GM19023 (cell line): Measurements from ENCODE around the gene SLC8A2.
"Not testable (repeated sequence)": the region's sequence is repeated elsewhere in the genome, so short reads cannot be mapped to it uniquely, and the experiment has no call there.

Experiments
- ATAC-seq: cut with Tn5 transposase; IDR thresholded peaks from one replicate; pipeline ENCODE4 v1.9.1; 2021; ENCODE audit warnings: mild to moderate bottlenecking, moderate library complexity; ENCODE audit not compliant: unreplicated experiment

The SLC8A2 gene

GRCh38 chr19:47414469-47414868, 57.2 kb downstream of the SLC8A2 start:
- no peak for ATAC-seq

DNA sequence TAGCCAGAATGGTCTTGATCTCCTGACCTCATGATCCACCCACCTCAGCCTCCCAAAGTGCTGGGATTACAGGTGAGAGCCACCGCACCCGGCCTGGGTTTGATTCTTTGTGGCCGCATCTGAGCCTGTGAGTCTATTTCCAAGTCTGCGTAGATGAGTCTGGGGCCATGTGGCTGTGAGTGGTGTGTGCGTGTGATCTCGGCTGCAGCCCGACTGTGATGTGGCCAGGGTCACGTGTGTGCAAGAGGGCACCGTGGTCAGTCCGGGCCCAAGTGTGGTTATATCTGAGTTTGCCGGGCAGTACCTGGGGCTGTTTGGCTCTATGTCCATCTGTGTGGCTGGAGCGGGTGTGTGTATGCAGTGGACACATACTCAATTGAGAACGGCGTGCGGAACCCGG, 57.8 kb downstream of the SLC8A2 start:
- no peak for ATAC-seq

DNA sequence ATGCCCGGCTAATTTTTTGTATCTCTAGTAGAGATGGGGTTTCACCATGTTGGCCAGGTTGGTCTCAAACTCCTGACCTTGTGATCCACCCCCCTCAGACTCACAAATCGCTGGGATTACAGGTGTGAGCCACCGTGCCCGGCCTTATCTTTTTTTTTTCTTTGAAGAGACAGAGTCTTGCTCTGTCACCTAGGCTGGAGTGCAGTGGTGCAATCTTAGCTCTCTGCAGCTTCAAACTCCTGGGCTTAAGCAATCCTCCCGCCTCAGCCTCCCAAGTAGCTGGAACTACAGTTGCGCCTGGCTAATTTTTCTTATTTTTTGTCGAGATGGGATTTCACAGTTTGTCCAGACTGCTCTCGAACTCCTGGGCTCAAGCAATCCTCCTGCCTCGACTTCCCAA, 60.0 kb downstream of the SLC8A2 start:
- ATAC-seq, result not testable (repeated sequence)

DNA sequence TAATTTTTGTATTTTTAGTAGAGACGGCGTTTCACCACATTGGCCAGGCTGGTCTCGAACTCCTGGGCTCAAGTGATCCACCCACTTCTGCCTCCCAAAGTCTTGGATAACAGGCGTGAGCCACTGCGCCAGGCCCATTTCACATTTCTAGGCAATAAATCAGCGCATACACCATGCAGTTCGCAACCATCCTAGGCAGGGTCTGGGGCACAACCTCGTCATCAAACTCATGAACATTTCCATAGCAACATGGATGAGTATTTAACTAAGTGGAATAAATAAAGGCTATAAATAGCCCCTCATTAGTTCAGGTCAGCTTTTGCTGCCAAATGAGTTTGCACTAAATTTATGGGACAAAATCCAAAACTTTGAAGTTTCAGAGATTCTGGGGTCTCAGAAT, 60.6 kb downstream of the SLC8A2 start:
- ATAC-seq, result no peak

DNA sequence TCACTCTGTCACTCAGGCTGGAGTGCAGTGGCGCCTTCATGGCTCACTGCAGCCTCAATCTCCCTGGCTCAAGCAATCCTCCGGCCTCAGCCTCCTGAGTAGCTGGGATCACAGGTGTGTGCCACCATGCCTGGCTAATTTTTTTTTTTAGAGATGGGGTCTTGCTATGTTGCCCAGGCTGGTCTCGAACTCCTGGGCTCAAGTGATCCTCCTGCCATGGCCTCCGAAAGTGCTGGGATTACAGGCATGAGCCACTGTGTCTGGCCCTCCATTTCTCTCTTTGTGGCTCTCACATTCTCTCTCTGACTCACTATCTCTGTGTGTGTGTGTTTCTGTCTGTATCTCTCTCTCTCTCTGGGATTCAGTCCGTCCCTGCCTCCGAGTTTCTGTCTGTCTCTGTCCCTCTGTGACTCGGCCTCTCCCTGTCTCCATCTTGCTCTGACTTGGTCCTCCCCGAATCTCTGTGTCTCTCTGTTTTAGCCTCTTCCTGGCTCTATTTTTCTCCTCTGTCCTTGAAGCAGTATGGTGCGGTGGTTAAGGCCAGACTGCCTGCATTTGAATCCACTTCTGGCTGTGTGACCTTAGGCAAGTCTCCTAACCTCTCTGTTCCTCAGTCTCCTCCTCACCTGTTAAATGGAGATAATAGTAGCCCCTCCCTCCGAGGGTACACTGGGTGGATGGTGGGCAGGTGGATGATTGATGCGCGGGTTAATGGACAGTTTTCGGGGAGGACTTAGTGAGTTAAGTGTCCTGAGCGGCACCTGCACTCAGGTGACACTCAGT, 63.3 kb downstream of the SLC8A2 start:
- no peak for ATAC-seq

GRCh38 chr19:47407417-47407774, 64.3 kb downstream of the SLC8A2 start:
- no peak for ATAC-seq

DNA sequence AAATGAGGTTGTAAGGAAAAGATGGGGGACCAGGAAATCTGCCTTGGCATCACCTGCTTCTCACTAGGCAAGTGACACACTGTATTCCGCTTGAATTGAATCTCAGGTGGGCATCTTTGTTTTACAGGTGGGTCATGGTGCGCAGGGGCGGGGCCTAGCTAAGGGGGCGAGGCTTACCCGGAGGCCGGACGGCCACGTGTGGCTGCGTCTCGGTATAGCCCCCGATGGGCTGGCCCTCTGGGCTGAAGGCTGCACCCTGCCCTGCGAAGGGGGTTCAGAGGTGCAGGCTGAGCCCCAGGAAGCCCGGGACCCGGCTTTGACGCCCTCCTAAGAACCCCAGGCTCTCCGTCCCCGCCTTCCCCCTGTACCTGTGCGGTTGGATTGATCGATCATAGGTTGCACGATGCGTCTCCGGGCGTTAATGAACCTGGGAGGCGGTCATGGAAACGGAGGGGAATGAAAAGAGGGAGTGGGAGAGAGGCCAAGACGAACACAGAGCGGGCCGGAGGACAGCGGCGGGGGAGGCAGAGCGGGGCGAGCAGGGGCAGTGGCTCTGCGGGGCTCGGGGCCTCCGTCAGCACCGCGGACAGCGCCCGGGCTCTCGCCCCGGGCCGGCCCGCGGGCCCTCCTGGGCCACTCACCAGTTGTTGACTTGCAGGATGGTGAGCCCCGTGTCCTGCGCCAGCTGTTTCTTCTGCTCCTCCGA, 64.8 kb downstream of the SLC8A2 start:
- no peak for ATAC-seq

DNA sequence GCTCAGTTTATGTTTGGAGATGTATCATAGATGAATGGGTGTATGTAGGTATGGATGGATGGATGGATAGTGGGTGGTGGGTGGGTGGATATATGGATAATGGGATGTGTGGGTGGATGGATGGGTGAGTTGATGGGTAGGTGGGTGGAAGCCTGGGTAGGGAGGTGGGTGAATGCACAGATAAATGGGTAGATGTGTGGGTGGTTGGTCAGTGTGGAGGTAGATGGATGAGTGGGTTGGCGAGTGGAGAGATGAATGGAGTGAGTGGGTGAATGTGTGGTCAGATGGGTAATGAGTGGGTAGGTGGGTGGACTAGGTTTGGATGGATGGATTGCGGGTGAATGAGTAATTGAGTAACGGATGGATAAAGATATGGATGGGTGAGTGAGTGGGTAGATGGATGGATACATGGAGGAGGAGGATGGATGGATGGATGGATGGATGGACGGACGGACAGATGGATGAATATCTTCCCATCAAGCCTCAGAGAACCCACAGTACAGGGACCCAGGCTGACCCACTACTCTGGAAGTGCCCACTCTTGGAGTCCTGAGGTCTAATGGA, 65.8 kb downstream of the SLC8A2 start:
- no peak for ATAC-seq

DNA sequence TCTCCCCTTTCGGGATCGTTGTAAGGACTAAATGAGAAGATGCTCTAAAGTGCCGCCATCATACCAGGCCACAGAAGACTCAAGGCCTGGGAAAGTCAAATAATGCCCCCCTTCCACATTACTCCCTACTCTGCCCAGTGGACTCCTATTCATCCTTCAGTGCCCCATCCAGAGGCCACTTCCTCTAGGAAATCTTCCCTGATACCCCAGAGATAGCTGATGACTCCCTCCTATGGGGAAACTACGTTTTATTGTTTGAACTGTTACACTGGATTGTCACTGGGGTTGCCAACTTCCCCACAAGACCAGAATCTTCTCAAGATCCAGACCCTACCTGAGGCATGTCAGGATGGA, 66.5 kb downstream of the SLC8A2 start:
- ATAC-seq, result no peak

GRCh38 chr19:47404334-47405196, 67.1 kb downstream of the SLC8A2 start:
- no peak for ATAC-seq

DNA sequence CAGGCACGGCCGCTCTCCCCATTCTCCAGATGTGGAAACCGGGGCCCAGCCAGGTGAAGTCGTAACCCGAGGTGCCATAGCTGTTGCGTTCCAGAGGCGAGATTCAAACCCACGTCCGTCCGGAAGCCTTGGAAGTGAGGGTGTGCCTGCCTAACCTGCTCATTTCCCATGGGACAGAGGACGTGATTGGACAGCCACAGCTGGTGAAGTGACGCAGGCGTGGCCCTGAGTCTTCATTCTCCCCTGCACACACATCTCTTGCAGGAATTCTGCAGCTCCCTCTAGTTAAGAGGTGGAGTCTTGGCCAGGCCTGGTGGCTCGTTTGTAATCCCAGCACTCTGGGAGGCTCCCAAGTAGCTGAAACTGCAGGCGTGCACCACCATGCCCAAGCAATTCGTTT, 69.2 kb downstream of the SLC8A2 start:
- no peak for ATAC-seq

DNA sequence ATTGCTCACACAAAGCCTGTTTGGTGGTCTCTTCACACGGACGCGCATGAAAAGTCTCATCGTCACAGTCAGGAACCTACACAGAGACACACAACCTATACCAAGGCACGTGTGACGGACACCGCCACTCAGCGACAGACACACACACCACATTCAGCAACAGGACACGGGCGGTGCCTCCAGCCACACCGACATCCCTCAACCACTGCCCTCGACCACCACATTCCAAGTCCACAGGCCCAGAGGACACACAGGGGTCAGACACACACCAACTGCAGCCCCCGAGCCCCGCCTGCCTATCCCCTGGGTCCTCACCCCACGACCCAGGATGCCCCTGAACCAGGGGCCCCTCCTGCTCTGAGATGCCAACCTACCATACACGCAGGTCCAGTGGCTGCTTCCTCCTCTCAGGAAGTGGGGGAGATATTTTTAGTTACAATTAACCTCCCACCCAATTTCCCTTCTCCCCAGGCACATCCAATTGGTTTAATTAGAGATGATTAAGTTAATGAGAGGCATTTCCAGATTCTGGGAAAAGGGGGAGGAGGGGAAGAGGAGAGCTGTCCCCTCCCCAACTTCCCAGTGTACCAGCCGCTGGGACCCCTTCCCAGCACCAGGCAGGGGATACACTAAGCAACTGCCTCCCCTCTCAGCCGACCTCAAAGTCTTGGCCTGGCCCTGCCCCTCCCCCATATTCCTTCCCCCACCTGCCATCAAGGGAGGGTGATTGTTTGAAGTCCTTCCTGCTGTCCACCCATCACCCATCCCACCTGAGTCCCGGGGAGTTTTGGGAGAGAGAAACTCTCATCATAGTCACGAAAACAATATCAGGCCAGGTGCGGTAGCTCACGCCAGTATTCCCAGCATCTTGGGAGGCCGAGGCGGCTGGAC, 72.7 kb downstream of the SLC8A2 start:
- ATAC-seq, result no peak

- ATAC-seq, result no peak
Observed at GRCh38 chr19:47391510-47392223, 80.0 kb downstream of the SLC8A2 start.

DNA sequence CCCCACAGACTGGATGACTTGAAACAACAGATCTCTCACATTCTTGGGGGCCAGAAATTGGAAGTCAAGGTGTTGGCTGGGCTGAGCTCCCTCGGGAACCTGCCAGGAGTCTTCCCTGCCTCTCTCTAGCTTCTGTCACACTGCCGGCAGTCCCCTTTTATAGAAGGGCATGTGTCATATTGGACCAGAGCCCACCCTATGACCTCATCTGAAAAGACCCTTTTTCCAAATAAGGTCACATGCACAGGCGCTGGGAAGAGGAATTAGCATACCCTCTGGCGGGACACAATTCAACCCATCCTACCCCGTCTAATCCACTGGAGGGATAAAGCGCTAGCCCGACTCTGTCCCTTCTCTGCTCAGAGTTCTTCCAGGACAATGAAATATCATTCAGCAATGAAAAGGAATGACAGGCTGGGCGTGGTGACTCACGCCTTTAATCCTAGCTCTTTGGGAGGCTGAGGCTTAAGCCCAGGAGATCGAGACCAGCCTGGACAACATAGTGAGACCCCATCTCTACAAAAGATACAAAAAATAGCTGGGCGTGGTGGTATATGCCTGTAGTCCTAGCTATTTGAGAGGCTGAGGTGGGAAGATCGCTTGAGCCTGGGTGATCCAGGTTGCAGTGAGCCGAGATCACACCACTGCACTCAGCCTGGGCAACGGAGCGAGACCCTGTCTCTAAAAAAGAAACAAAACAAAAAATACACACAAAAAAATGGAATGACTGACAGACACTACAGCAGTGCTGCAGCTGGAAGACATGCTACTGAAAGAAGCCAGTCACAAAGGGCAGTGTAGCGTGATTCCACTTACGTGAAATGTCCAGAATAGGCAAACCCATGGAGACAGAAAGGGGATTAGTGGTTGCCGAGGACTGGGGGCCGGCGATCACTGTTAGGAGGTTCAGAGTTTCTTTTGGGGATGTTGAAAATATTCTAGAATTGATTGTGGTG, 80.9 kb downstream of the SLC8A2 start:
- no peak for ATAC-seq

GRCh38 chr19:47389150-47389556, 82.5 kb downstream of the SLC8A2 start:
- ATAC-seq, result no peak

GRCh38 chr19:47388721-47389120, 83.0 kb downstream of the SLC8A2 start:
- not testable (repeated sequence) for ATAC-seq

- not testable (repeated sequence) for ATAC-seq
Observed at GRCh38 chr19:47387623-47388022, 84.1 kb downstream of the SLC8A2 start.

DNA sequence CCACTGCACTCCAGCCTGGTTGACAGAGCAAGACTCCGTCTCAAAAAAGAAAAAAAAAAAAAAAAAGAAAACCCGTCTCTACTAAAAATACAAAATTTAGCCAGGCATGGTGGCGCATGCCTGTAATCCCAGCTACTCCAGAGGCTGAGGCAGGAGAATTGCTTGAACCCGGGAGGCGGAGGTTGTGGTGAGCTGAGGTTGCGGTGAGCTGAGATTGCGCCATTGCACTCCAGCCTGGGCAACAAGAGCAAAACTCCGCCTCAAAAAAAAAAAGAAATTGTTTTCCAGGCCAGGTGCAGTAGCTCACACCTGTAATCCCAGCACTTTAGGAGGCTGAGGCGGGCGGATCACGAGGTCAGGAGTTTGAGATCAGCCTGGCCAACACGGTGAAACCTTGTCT, 85.1 kb downstream of the SLC8A2 start:
- ATAC-seq, result not testable (repeated sequence)

DNA sequence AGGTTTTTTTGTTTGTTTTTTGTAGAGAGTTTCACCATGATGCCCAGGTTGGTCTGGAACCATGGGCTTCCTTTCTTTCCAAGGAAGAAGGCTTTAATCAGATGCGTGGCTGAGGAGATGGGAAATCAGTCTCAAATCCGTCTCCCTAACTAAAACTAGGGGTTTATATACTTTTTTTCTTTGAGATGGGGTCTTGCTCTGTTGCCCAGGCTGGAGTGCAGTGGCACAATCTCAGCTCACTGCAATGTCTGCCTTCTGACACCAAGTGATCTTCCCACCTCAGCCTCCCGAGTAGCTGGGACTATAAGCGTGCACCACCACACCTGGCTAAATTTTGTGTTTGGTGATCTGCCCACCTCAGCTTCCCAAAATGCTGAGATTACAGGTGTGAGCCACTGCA, 87.2 kb downstream of the SLC8A2 start:
- ATAC-seq, result not testable (repeated sequence)
